Body of pancreas (tissue), 4 donors: ENCODE measurements around the gene GANAB.

Source experiments
- POLR2A ChIP-seq, 3 donors: fragments of 450-650 bp; IDR thresholded peaks; one replicate each; pipeline ENCODE4 v1.6.1; 2016; ENCODE audit warnings: antibody characterized with exemption in 3 of 3, mild to moderate bottlenecking in 2 of 3
- TF ChIP-seq, protein P1 (sequence below), 7 experiments: fragments of 450-650 bp in 4 of 7; fragments of 200-600 bp in 3 of 7; sonication (generic) in 3 of 7; IDR thresholded peaks; one replicate each; pipeline ENCODE4 v1.5.1; 2016 to 2019; ENCODE audit warnings: antibody characterized with exemption in 7 of 7

DNA sequence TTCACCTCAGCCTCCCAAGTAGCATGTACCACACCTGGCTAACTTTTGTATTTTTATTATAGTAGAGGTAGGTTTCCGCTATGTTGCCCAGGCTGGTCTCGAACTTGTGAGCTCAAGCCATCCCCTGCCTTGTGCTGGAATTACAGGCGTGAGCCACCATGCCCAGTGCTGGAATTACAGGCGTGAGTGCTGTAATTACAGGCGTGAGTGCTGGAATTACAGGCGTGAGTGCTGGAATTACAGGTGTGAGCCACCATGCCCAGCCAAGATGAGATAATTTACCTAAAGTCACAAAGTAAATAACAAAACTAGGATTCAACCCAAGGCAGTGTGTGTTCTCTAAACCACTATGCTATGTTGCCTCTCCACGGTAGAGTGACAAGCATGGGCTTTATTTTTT lies 36.1 kb upstream of the GANAB start:
- TF ChIP-seq, protein P1, sequence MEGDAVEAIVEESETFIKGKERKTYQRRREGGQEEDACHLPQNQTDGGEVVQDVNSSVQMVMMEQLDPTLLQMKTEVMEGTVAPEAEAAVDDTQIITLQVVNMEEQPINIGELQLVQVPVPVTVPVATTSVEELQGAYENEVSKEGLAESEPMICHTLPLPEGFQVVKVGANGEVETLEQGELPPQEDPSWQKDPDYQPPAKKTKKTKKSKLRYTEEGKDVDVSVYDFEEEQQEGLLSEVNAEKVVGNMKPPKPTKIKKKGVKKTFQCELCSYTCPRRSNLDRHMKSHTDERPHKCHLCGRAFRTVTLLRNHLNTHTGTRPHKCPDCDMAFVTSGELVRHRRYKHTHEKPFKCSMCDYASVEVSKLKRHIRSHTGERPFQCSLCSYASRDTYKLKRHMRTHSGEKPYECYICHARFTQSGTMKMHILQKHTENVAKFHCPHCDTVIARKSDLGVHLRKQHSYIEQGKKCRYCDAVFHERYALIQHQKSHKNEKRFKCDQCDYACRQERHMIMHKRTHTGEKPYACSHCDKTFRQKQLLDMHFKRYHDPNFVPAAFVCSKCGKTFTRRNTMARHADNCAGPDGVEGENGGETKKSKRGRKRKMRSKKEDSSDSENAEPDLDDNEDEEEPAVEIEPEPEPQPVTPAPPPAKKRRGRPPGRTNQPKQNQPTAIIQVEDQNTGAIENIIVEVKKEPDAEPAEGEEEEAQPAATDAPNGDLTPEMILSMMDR (IDR thresholded peaks at IDR 0.05), result no peak
- no peak for TF ChIP-seq POLR2A (IDR thresholded peaks at IDR 0.05)
